GM23338 (cell line): ENCODE data around the gene EXOSC7.
"Not testable (repeated sequence)": the region's sequence is repeated elsewhere in the genome, so short reads cannot be mapped to it uniquely, and the experiment has no call there.

Experiments used
- CREB1 ChIP-seq: fragments of 250-450 bp; sonication (Bioruptor Pico); IDR thresholded peaks from 2 replicates; pipeline ENCODE4 v1.5.0; 2020; ENCODE audit warnings: low read depth, mild to moderate bottlenecking, moderate library complexity
- CTCF ChIP-seq, 2 experiments: fragments of 200-600 bp in 1 of 2; sonication (generic) in 1 of 2; conservative IDR thresholded peaks; 2 replicates each; pipeline versions ENCODE4 v1.5.1 to v1.6.1; 2016 to 2017; ENCODE audit warnings: antibody characterized with exemption in 2 of 2, low read depth in 2 of 2, mild to moderate bottlenecking in 2 of 2, moderate library complexity in 1 of 2
- EZH2 ChIP-seq: fragments of 200-600 bp; sonication (generic); IDR thresholded peaks from one replicate; pipeline ENCODE4 v1.8.0; 2017; ENCODE audit warnings: antibody characterized with exemption, mild to moderate bottlenecking, low read depth; ENCODE audit not compliant: unreplicated experiment
- EZH2phosphoT487 ChIP-seq: fragments of 200-600 bp; sonication (generic); IDR thresholded peaks from one replicate; pipeline ENCODE4 v1.8.1; 2018; ENCODE audit warnings: antibody characterized with exemption; ENCODE audit not compliant: unreplicated experiment
- JUNB ChIP-seq: IDR thresholded peaks from one replicate; pipeline ENCODE4 v1.6.1; 2016; ENCODE audit warnings: antibody characterized with exemption; ENCODE audit not compliant: unreplicated experiment
- NANOG ChIP-seq: IDR thresholded peaks from 2 replicates; pipeline ENCODE4 v1.6.1; 2016; ENCODE audit warnings: antibody characterized with exemption, borderline replicate concordance
- POLR2AphosphoS5 ChIP-seq: IDR thresholded peaks from 2 replicates; pipeline ENCODE4 v1.6.1; 2016; ENCODE audit warnings: antibody characterized with exemption, low read depth
- STAT1 ChIP-seq: IDR thresholded peaks from one replicate; pipeline ENCODE4 v1.6.1; 2016; ENCODE audit warnings: antibody characterized with exemption; ENCODE audit not compliant: unreplicated experiment
- TF ChIP-seq, protein P1 (sequence below): IDR thresholded peaks from one replicate; pipeline ENCODE4 v1.6.1; 2018; ENCODE audit warnings: antibody characterized with exemption; ENCODE audit not compliant: unreplicated experiment
- TF ChIP-seq, protein P2 (sequence below): IDR thresholded peaks from 2 replicates; pipeline ENCODE4 v1.6.1; 2016; ENCODE audit warnings: antibody characterized with exemption

GRCh38 chr3:44949770-44950169 lies 26.3 kb upstream of the EXOSC7 start:
- TF ChIP-seq CTCF (conservative IDR thresholded peaks at IDR 0.05; ENCODE audit: low read depth in 2 of 2); EZH2phosphoT487; STAT1; NANOG; CREB1 (CRISPR knock-in tag); EZH2; POLR2AphosphoS5; JUNB: not testable (repeated sequence)
- TF ChIP-seq, protein P1, sequence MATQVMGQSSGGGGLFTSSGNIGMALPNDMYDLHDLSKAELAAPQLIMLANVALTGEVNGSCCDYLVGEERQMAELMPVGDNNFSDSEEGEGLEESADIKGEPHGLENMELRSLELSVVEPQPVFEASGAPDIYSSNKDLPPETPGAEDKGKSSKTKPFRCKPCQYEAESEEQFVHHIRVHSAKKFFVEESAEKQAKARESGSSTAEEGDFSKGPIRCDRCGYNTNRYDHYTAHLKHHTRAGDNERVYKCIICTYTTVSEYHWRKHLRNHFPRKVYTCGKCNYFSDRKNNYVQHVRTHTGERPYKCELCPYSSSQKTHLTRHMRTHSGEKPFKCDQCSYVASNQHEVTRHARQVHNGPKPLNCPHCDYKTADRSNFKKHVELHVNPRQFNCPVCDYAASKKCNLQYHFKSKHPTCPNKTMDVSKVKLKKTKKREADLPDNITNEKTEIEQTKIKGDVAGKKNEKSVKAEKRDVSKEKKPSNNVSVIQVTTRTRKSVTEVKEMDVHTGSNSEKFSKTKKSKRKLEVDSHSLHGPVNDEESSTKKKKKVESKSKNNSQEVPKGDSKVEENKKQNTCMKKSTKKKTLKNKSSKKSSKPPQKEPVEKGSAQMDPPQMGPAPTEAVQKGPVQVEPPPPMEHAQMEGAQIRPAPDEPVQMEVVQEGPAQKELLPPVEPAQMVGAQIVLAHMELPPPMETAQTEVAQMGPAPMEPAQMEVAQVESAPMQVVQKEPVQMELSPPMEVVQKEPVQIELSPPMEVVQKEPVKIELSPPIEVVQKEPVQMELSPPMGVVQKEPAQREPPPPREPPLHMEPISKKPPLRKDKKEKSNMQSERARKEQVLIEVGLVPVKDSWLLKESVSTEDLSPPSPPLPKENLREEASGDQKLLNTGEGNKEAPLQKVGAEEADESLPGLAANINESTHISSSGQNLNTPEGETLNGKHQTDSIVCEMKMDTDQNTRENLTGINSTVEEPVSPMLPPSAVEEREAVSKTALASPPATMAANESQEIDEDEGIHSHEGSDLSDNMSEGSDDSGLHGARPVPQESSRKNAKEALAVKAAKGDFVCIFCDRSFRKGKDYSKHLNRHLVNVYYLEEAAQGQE: not testable (repeated sequence)
- TF ChIP-seq, protein P2, sequence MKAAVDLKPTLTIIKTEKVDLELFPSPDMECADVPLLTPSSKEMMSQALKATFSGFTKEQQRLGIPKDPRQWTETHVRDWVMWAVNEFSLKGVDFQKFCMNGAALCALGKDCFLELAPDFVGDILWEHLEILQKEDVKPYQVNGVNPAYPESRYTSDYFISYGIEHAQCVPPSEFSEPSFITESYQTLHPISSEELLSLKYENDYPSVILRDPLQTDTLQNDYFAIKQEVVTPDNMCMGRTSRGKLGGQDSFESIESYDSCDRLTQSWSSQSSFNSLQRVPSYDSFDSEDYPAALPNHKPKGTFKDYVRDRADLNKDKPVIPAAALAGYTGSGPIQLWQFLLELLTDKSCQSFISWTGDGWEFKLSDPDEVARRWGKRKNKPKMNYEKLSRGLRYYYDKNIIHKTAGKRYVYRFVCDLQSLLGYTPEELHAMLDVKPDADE: not testable (repeated sequence)
